ENCODE results near the gene NUDT5. TPM values are rescaled to one million over a fixed set of nuclear protein-coding genes. Genes with fewer than 3 reads are reported as not detected.

Gene NUDT5
- total RNA-seq, 4 donors from 2014 or later = 24.0 to 51.1 (median 45.8) TPM

GRCh38 chr10:12186323-12186722 lies 9.4 kb downstream of the NUDT5 start:
- peaks cover 0 to 38% (median 0%) of the 10 kb centered on the region in 3 donors for H3K36me3 ChIP-seq
- peaks cover 0 to 4% (median 0%) of the 10 kb centered on the region in 4 donors for H3K4me1 ChIP-seq

GRCh38 chr10:12184165-12184564 lies 11.5 kb downstream of the NUDT5 start:
- Histone ChIP-seq H3K9me3 (no peaks in the 10 kb centered on the region), H3K4me1 (peaks cover 0 to 10% (median 0%) of the 10 kb centered on the region in 4 donors), H3K27me3 (no peaks in the 10 kb centered on the region), H3K27ac (no peak overlapping the region), H3K4me3 (no peak overlapping the region), H3K36me3 (peaks cover 0 to 41% (median 0%) of the 10 kb centered on the region in 3 donors)
- DNase-seq = no peak
- TF ChIP-seq POLR2A (IDR thresholded peaks at IDR 0.05) = no peak
- TF ChIP-seq CTCF (IDR thresholded peaks at IDR 0.05) = no peak

More at GRCh38 chr10:12186323-12186722, 9.4 kb downstream of the NUDT5 start:
- no peaks in the 10 kb centered on the region for H3K27me3 ChIP-seq
- DNase-seq = no peak
- H3K9me3 ChIP-seq = no peaks in the 10 kb centered on the region
- H3K27ac ChIP-seq = no peak overlapping the region
- TF ChIP-seq CTCF (IDR thresholded peaks at IDR 0.05) = no peak
- no peak overlapping the region for H3K4me3 ChIP-seq

GRCh38 chr10:12181065-12181775 lies 14.5 kb downstream of the NUDT5 start:
- Histone ChIP-seq H3K36me3 (peaks cover 0 to 64% (median 0%) of the 10 kb centered on the region in 3 donors), H3K9me3 (no peaks in the 10 kb centered on the region), H3K27me3 (no peaks in the 10 kb centered on the region), H3K4me1 (peaks cover 0 to 6% (median 0%) of the 10 kb centered on the region in 4 donors), H3K27ac (peak overlapping the region in 3 of 4 donors; percentile 9 to 47 (median 28)), H3K4me3 (no peak overlapping the region)
- TF ChIP-seq CTCF (IDR thresholded peaks at IDR 0.05) (no peak), POLR2A (IDR thresholded peaks at IDR 0.05) (no peak)
- peak in 2 of 3 donors; percentile 35 to 75 for DNase-seq

- H3K27ac ChIP-seq = peak overlapping the region in 1 of 4 donors; percentile 9
- H3K4me3 ChIP-seq = no peak overlapping the region
- no peak for DNase-seq
- H3K36me3 ChIP-seq = peaks cover 0 to 64% (median 0%) of the 10 kb centered on the region in 3 donors
- H3K4me1 ChIP-seq = peaks cover 0 to 6% (median 0%) of the 10 kb centered on the region in 4 donors
- no peaks in the 10 kb centered on the region for H3K9me3 ChIP-seq
- TF ChIP-seq POLR2A (IDR thresholded peaks at IDR 0.05) = no peak
- TF ChIP-seq CTCF (IDR thresholded peaks at IDR 0.05) = no peak
- no peaks in the 10 kb centered on the region for H3K27me3 ChIP-seq
Observed at GRCh38 chr10:12180221-12180974, 15.3 kb downstream of the NUDT5 start.

- TF ChIP-seq CTCF (IDR thresholded peaks at IDR 0.05) (no peak), POLR2A (IDR thresholded peaks at IDR 0.05) (no peak)
- Histone ChIP-seq H3K36me3 (peaks cover 0 to 64% (median 0%) of the 10 kb centered on the region in 3 donors), H3K9me3 (no peaks in the 10 kb centered on the region), H3K4me3 (no peak overlapping the region), H3K27me3 (no peaks in the 10 kb centered on the region), H3K4me1 (peaks cover 0 to 6% (median 0%) of the 10 kb centered on the region in 4 donors), H3K27ac (no peak overlapping the region)
- DNase-seq = no peak
Observed at GRCh38 chr10:12179606-12180170, 16.0 kb downstream of the NUDT5 start.

Measured in Peyer's patch (tissue), 4 donors.